GM19023 (cell line): Measurements from ENCODE around the gene RIMS4.

Experiments used
- ATAC-seq: cut with Tn5 transposase; IDR thresholded peaks from one replicate; pipeline ENCODE4 v1.9.1; 2021; ENCODE audit warnings: mild to moderate bottlenecking, moderate library complexity; ENCODE audit not compliant: unreplicated experiment

The RIMS4 gene

DNA sequence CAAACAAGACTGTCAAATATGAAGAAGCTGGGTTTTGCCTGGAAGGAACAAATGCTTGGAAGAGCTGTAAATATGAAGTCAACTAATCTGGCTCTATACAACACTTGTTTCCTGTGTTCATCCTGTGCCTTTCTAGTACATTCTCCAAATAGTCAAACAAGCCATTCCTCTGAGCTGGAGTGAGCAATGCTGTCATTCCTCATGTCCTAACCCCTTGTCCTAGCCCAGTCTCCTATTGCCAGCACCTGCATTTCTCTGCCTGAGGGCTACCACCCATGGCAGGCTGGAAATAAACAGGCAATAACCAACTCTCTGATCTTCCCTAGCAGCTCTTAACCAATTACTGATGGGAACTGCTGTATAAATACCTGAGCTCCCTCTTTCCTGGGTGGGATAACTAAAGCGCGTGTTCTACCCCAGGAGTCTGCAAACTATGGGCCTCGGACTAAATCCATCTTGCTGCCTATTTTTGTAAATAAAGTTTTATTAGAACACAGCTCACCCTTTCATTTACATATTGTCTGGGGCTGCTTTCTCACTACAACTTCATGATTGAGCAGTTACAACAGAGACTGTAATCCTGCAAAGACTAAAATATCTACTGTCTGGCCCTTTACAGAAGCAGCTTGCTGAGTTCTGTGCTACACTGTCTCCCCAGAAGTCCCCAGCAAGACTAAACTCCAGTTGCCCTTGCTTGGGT, 13.4 kb downstream of the RIMS4 start:
- ATAC-seq: no peak

DNA sequence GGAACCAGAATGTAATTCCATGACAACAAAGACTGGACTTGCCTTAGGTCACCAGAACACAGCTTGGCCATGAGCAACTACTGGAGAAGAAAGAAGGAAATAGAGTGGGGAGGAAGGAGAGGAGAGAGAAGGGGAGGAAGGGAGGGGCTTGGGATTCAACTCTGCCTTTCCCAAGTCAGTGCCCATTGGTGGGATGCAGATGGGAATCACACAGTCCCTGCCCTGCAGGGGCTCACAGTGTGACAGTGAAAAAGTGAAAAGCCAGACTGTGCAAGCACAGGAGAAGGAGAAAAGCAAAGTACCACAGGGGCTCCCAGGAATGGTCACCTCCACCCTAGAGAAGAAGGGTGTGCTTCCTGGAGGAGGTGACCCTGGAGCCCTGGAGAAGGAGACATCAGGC, 14.0 kb downstream of the RIMS4 start:
- no peak for ATAC-seq

DNA sequence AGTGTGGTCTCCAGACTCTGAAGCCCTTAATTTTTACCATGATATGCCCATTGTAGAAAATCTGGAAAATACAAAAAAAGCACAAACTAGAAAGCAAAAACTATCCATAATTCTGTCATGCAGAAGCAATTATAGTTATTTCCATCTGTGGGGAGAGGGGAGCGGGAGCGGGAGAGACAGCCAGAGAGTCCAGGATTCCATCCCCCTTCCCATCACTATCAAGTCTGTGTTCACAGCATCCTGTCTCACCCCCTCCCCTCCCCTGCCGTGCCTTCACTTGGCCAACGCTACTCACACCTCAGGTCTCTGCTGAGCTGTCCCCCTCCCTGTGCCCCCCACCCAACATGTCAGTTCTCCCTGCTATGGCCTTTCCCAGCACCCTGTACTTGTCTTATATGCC, 14.5 kb downstream of the RIMS4 start:
- no peak for ATAC-seq

DNA sequence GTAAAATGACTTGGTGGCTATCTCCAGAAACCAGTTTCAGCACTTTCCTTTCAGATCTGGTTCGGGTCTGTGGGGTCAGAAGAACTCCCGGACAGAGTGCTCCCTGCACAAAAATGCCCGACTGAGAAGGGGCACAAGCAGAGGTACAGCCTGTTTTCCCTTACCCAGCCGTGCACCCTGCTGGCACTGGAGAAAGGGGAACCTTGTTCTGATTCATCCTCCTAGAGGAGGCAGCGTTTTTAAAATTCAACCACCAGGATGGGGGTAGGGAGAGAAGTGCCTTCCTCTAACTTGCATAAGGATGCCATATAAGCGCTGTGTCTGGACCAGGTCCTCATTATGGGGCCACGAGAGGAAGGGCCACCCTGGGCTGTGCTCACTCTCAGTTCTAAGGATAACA, 17.6 kb downstream of the RIMS4 start:
- ATAC-seq: no peak

DNA sequence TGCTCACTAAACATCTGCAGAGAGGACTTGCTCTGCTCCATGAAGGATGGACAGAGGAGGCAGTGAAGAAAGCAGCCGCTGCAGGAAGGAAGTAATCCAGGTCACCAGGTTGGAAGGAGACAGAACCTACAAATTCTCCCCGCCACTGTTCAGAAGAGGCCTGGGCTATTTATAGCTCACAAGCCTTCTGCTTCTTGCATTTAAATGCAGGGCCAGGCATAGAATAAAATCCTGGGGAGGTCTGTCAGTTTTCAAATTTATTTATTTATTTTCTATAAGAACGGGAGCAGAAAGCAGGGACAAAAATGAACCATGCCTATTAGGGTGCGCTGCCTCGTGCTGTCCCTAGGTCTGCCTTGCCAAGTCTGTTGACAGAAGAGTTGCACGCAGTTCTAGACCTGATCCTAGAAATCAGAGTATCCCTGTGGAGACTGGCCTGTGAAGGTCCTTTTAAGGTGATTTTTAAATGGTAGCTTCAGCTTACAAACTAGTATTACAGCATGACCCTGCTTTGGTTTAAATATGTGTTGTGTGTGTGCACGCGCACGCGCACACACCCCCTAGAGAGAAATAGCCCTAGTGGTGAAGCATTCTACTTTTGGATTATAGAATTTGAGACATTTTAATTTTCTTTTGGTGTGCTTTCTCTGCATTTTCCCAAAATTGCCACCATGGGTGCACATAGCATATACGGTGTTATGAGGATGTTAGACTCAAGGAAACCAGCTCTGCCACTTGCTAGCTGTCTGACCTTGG, 19.5 kb downstream of the RIMS4 start:
- ATAC-seq: no peak

DNA sequence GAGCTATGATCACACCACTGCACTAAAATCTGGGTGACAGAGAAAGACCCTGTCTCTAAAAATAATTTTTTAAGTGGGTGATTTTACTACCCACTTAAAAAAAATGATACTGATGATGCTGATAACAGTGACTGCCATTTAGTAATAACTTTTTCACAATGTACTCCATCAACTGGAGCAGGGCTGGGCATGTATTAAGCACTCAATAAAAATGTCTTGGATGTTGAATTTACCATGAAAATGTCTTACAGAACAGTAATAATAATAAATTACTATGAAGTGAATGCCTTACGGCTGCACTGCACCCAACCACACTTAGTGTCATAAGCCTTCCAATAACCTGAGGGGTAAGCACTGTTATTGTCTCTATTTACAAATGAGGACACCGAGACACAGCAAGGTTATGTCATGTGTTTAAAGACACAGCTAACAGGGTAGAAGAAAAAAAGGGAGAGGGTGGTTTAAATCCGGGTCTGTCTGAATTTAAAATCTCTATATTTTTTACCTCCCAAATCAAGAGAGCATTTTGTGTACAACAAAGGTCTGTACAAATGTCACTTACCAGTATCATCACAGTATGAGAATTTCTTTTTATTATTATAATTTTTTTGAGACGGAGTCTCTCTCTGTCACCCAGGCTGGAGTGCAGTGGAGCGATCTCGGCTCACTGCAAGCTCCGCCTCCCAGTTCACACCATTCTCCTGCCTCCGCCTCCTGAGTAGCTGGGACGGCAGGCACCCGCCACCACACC, 21.5 kb downstream of the RIMS4 start:
- ATAC-seq: no peak

DNA sequence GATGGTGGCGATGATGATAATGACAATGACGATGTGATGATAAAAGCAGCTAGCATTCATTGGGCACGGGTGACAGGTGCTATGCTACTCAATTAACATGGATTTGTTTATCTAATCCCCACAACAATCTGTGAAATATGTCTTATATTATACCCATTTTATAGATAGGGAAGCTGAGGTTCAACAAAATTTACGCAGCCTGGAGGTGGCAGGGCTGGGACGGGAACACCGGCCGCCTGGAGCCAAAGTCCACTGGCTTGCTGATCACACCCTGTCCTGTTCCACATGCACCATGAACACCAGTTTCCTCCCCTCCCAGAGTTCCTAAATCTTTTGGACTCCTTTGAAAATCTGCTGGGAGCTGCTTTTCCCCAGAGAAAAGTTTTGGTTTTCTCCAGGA, 23.0 kb downstream of the RIMS4 start:
- ATAC-seq: no peak

DNA sequence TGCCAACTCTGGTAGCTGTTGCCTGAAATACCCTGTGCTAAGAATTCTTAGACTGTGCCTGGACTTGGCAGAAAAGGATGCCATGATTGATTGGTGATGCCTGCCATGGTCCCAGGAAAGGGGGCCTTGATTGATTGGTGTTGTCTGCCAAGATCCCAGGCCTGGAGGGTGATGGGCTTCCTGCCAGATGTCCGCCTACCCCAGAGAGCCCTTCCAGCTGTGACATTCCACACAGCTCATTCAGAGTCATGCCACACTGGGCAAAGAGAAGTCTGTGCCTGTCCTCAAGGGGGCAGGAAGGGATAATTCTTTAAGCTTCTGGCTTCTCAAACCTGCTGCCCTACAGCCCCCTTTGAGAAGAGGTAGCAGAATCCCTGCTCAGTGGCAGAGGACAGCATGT, 24.6 kb downstream of the RIMS4 start:
- ATAC-seq: no peak

DNA sequence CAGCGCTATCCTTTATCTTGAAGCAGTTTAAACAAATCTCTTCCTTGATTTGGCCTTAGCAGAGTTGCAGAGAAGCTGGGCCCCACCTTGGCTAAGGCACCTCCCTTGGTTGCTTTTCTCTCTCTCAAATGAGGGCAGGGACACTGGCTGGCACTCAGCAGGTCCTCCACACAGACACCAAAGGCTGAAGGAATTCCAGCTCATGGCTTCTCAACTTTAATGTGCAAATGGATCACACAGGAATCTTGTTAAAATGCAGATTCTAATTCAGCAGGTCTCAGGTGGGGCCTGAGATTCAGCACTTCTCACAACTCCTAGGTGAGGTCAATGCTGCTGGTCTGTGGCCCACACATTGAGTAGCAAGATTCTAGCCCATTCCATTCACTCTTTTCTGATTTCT, 25.7 kb downstream of the RIMS4 start:
- ATAC-seq: no peak

DNA sequence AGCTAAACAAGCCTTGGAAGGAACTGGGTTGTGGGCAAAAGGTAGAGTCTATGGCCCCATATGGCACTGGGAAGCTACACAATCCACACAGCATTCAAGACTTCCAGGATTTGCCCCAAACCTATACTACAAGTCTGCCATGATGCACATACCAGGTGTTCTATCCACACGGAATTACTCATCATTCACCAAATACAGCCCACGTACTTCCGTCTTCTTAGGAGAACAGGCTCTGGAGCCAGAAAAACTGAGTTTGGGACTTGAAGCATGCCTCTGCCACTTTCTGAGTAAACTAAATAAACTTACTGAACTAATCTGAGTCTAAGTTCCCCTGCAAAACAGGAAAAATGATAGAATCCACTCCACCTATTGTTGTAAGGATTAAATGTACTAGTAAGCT, 28.6 kb downstream of the RIMS4 start:
- no peak for ATAC-seq

DNA sequence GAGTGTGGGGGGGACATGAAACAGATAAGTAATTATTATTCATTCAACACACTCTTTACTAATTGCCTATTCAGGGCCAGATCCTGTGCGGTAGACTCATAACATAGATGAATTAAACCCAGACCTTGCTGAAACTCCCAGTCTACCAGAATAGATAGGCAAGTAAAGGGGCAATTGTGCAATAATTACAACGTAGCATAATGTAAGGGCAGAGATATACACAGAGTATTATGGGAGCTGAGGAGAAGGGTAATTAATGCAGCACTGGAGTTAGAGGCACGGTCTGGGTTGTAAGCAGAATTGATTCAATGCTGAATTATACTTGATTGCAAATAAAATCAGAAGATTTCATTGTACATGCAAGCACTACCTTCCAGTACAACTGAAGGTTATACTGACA, 29.2 kb downstream of the RIMS4 start:
- ATAC-seq: no peak

DNA sequence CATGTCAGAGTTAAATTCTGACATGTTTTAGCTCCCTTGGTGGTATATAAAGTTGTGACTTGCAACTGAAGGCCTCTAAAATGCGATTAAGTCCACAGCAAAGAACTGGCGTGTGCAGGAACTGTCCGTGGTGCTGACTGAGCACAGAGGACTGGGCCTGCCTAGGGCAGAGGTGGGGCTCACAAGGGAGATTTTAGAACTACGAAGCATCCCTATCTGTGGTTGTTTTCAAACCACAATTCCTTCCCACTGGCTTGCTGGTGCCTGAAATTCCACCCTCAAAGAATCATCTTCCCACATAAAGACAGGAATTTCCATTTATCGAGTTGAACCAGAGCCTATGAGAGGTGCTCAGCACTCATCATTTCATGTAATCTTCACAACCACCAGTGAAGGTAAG, 30.1 kb downstream of the RIMS4 start:
- no peak for ATAC-seq

DNA sequence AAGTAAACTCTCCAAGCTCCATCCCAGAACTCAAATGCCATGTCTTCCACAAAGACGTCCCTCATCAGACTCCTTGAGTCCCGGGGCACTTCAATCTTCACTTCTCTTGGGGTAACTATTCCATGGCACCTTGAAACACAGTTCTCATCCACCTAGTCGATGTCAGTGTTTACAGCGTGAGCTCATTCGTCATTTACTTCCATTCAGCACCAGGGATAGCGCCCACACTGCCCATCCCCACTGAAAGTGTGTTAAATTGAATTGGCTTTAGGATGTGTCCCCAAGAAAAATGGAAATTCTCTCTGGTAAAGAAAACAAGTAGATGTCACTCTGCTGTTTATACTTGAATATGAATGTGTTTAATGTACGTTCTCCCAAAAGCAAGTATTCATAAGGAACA, 33.4 kb downstream of the RIMS4 start:
- no peak for ATAC-seq

DNA sequence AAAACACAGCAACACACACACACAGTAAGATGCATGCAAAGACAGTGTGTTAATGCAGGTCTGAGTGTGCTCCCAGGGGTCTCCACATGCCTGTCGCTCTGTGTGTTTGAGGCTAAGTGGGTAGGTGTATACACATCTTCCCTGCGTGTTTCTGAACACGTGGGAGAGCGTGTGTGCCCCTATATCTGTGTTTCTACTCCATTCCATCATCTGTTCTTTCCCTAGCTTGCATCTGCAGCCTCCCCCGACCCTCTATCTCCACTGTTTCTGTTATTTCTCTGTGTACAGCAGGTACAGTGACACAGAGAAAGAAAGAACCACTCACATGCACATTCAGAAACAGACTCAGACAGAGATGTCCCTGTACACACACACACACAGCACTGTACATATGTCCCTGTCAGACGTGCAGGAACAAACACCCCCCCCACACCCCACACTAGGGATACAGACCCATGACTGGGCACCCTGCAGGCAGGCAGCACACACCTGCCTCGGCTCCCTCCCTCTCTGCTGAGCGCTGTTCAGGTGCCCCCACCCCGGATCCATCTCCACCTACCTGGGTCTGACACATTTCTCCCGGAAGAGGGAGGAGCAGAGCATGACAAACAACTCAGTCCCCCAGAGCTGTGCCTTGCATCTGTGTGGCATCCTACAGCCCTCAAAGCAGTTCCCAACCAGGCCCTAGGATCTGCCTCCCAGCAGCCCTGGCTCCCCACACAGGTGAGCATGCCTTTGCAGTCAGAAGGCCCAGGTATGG, 37.1 kb downstream of the RIMS4 start:
- ATAC-seq: no peak

DNA sequence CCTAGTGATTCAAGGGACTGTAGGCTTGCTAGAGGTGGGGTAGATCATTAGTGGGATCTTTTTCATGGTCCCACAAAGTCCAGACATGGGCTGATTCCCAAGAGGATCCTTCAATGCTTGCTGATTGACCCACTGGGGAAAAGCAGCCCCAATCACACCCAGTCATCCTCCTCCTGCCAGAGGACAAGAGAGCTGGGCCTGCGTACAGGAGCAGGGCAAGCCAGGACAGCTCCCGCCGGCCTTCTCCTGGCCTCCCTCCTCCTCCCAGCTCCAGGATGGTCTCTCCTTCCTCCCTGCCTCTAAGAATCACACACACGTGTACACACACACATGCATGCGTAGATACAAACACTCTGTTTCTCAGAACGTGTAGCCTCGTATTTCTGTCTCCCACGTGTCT, 37.7 kb downstream of the RIMS4 start:
- no peak for ATAC-seq

DNA sequence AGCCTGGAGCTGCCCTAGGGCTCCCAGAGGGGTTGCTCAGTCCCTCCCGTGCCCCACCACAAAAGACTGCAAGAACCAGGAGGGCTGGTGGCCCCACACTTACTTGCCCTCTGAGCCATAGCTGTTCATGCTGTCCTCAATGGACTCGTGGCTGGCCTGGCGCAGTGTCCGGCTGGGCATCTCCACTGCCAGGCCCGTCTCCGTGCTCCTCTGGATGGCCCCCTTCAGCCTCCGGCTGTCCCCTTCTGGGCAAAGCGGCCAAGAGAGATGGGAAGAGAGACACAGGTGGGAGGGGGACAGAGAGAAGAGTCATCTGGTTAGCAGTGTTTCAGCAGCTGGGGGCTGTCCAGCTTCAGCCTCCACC, 39.2 kb downstream of the RIMS4 start:
- no peak for ATAC-seq

DNA sequence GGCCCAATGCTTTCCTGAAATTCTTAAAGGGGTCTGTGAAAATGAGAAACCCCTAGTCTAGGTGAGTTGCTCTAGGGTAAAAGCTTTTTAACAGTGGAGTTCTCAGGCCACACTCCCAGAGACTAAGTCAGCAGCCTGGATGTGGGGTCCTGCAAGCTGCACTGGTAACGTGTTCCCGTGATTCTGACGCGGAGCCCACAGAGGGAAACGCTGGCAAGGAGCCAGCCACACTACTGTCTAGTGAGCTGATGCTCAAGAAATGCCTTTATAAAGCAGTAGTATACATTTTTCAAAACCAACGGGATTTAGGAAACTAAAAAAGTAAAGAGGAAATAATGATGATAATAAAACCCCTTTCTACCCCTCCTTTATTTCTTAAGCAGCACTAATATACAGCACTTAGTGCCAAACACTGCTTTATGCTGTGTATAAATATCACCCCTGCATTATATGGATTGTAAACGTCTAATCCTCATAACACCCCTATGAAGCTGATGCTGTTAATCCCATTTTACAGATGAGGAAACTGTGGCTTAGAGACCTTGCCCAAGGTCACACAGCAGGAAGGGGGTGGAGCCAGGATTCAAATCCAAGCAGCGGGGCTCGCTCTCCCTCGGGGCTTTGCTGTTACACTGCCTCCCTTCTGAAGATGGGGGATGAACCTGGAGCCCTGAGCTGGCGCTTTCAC, 39.7 kb downstream of the RIMS4 start:
- ATAC-seq: no peak

DNA sequence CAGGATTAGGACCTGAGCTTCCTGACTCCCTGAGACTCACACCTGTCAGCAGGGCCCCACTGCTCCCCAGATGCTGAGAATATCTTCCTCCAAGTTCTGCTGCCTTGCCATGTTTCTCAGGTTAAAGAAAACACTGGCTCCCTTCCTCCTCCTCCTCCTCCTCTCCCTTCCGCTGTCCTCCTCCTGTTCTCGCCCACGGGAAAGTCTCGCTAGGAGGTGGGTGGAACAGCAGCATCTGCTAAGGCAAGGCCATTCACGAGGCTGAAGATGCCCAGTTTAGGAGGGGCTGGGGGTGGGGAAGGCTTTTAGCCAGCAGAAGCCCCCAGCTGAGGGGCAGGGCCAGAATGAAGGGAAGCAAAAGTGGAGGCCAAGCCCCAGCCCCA, 40.9 kb downstream of the RIMS4 start:
- ATAC-seq: no peak

DNA sequence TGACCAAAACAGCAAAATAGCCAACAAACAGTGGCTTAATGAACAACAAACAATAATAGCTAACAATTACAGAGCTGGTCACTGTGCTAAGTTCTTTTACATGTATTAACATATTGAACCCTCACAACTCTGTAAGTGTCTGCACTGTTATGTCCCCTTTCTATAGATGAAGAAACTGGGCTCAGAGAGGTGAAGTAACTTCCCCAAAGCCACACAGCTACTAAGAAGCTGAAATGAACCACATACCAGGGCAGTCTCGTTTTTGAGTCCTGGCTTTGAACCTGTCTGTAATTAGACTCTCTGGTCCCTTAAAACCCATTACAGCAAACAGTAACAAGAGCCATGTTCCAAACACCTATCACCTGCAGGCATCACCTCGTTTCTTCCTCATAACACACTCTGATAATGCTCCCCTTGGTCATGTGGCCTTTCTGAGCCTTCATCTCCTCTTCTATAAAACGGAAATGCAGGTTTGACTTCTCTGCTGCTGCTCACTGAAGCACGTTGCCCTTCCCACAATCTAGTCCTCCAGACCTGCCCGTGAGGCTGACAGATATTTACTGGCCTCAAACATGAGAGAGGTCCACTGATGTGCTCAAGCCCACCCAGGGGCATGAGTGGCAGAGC, 41.4 kb downstream of the RIMS4 start:
- no peak for ATAC-seq

DNA sequence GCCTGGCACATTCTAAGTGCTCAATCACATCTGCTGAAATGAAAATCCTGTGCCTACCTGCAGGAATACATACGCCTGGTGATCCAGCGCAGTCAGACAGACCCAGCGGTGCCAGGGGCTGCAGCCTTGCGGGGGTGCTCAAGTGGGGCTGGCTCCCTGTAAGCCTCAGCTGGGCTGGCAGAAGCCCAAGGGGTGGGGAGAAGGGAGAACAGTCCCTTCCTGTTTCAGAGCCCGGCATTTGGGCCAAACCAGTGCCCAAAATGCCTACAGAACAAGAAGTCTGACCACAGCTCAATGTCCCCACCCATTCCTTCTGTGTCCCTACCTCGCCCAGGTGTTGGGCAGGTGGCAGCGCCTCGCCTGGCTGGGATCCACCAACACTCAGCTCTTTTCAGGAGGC, 42.1 kb downstream of the RIMS4 start:
- ATAC-seq: no peak
